BJ (cell line): ENCODE results near the gene NSD1. TPM values are rescaled to one million over a fixed set of nuclear protein-coding genes. Genes with fewer than 3 reads are reported as not detected.

Experiments
- CTCF ChIA-PET: fragments of 350-600 bp; formaldehyde crosslinking; extraction: SDS; loops from one replicate; lab custom pipeline; 2021; ENCODE audit warnings: antibody characterized with exemption, inconsistent platforms; lab: Yijun Ruan, JAX
- POLR2A ChIA-PET: fragments of 300-600 bp; sonication (Branson Sonifier 250); formaldehyde crosslinking; extraction: SDS; loops from one replicate; lab custom pipeline; 2021; ENCODE audit warnings: antibody characterized with exemption; lab: Charles Lee
- DNase-seq: peaks from one replicate; pipeline ENCODE4 v3.0.0-alpha.2; 2011; ENCODE audit warnings: low read depth
- H3K27me3 ChIP-seq: 2 replicates; pipeline ENCODE4 v1.6.0; 2011; ENCODE audit warnings: low read length; ENCODE audit not compliant: control insufficient read depth, insufficient read depth
- H3K36me3 ChIP-seq: 2 replicates; pipeline ENCODE4 v1.5.1; 2011; ENCODE audit warnings: low read length; ENCODE audit not compliant: control insufficient read depth, insufficient read depth
- H3K4me3 ChIP-seq: 2 replicates; pipeline ENCODE4 v1.5.1; 2011; ENCODE audit warnings: low read depth, mild to moderate bottlenecking, control low read depth, low read length
- CTCF ChIP-seq: IDR thresholded peaks from 2 replicates; pipeline ENCODE4 v1.5.1; 2011; ENCODE audit warnings: low read depth, mild to moderate bottlenecking, control low read depth, inconsistent platforms, low read length, moderate library complexity; ENCODE audit not compliant: insufficient read depth
- polyA plus RNA-seq: library from polyadenylated mRNA; depleted of rRNA; stranded (reverse); fragments of >200 nt; gene quantifications from 2 replicates; pipeline ENCODE4 v1.2.3, GENCODE V29; 2011

NSD1 gene
- polyA plus RNA-seq, 1 experiment, result 15.8 TPM

- TF ChIP-seq CTCF, result no peak
- CTCF ChIA-PET, result no interaction called here
- Histone ChIP-seq H3K4me3 (no peak overlapping the region), H3K27me3 (no peaks in the 10 kb centered on the region), H3K36me3 (peaks cover 11% of the 10 kb centered on the region)
- DNase-seq, result no peak
- POLR2A ChIA-PET, result no interaction called here
Observed at GRCh38 chr5:177260961-177261360, 127.4 kb downstream of the NSD1 start.

GRCh38 chr5:177261510-177261909 is 127.9 kb downstream of the NSD1 start:
- CTCF ChIA-PET, result no interaction called here

GRCh38 chr5:177264178-177264577 is 130.6 kb downstream of the NSD1 start:
- DNase-seq, result no peak
- TF ChIP-seq CTCF, result no peak
- peaks cover 10% of the 10 kb centered on the region for H3K36me3 ChIP-seq
- H3K4me3 ChIP-seq, result no peak overlapping the region
- H3K27me3 ChIP-seq, result no peaks in the 10 kb centered on the region
- ChIA-PET CTCF (interaction anchor here (0.6 to 1.4 kb wide), 3 partner anchors 9 to 286 kb away, joined by 3 read pairs; no protein-coding TSS in a partner anchor), POLR2A (no interaction called here)

More at GRCh38 chr5:177261510-177261909, 127.9 kb downstream of the NSD1 start:
- H3K4me3 ChIP-seq, result no peak overlapping the region
- POLR2A ChIA-PET, result no interaction called here
- H3K27me3 ChIP-seq, result no peaks in the 10 kb centered on the region
- H3K36me3 ChIP-seq, result peaks cover 13% of the 10 kb centered on the region
- no peak for TF ChIP-seq CTCF
- DNase-seq, result no peak

- no peak overlapping the region for H3K4me3 ChIP-seq
- TF ChIP-seq CTCF, result no peak
- ChIA-PET CTCF (interaction anchor here (0.9 to 1.0 kb wide), 2 partner anchors 29 to 152 kb away, joined by 3 read pairs; no protein-coding TSS in a partner anchor), POLR2A (no interaction called here)
- DNase-seq, result no peak
- H3K36me3 ChIP-seq, result peaks cover 10% of the 10 kb centered on the region
- H3K27me3 ChIP-seq, result no peaks in the 10 kb centered on the region
Observed at GRCh38 chr5:177265395-177265794, 131.8 kb downstream of the NSD1 start.

DNA sequence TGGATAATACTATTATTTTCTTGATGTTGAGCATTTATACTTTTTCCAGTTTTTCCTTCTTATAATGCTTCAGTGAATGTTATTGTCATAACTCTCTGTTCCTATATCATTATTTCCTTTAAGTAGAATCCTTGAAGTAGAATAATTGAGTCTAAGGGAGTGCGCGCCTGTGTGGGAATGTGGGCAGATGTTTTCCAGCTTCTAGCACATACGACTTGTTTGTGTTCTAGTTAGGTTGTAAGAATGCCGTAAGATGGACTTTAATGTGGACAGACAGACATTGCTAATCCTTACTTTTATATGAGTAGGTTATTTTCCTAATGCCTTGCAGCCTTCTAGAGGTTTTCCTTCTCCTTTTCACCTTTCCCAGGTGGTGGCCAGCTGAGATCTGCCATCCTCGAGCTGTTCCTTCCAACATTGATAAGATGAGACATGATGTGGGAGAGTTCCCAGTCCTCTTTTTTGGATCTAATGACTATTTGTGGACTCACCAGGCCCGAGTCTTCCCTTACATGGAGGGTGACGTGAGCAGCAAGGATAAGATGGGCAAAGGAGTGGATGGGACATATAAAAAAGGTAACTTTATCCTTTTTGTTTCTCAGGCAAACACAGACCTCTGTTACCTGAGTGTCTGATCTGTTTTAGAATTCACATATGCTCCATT is 135.8 kb downstream of the NSD1 start:
- ChIA-PET POLR2A (no interaction called here), CTCF (interaction anchor here (1.9 to 2.7 kb wide), 3 partner anchors 15 to 156 kb away, joined by 5 to 18 read pairs (median 5); no protein-coding TSS in a partner anchor)
- Histone ChIP-seq H3K4me3 (no peak overlapping the region), H3K36me3 (peaks cover 10% of the 10 kb centered on the region), H3K27me3 (no peaks in the 10 kb centered on the region)
- TF ChIP-seq CTCF, result no peak
- no peak for DNase-seq
